K562 (cell line): ENCODE results near the gene TRIM23. TPM values are rescaled to one million over a fixed set of nuclear protein-coding genes. Genes with fewer than 3 reads are reported as not detected.
A peak's percentile ranks its signal among the peaks of the same experiment; 100 is the strongest.

Experiments
- RFX5 ChIP-seq: IDR thresholded peaks from 2 replicates; pipeline ENCODE4 v1.6.1; 2011; ENCODE audit warnings: low read depth, mild to moderate bottlenecking, improper control_type of control experiment, low read length
- SAP30 ChIP-seq: fragments of 200-600 bp; sonication (generic); IDR thresholded peaks from 2 replicates; pipeline ENCODE4 v1.6.1; 2012; ENCODE audit warnings: borderline replicate concordance, low read depth, mild to moderate bottlenecking, moderate library complexity, low read length, control low read depth, inconsistent platforms; ENCODE audit not compliant: insufficient read depth, poor library complexity, severe bottlenecking
- SOX6 ChIP-seq: fragments of 450-650 bp; IDR thresholded peaks from 2 replicates; pipeline ENCODE4 v1.6.1; 2014; ENCODE audit warnings: mild to moderate bottlenecking
- TAF1 ChIP-seq: IDR thresholded peaks from 2 replicates; pipeline ENCODE4 v1.6.1; 2011; ENCODE audit warnings: mild to moderate bottlenecking, low read length, moderate library complexity; ENCODE audit not compliant: insufficient read depth, control insufficient read depth, severe bottlenecking; ENCODE audit errors: extremely low read depth
- ZKSCAN1 ChIP-seq: fragments of 150-350 bp; IDR thresholded peaks from 2 replicates; pipeline ENCODE4 v1.6.1; 2016; ENCODE audit warnings: low read depth, low read length
- ZNF444 ChIP-seq: fragments of 250-450 bp; sonication (Bioruptor Pico); IDR thresholded peaks from 2 replicates; pipeline ENCODE4 v1.4.0; 2020; ENCODE audit warnings: mild to moderate bottlenecking, moderate library complexity
- ZNF584 ChIP-seq: fragments of 200-800 bp; sonication (Bioruptor generic); IDR thresholded peaks from 2 replicates; pipeline ENCODE4 v1.6.1; 2016; ENCODE audit warnings: low read depth, mild to moderate bottlenecking, missing genetic modification characterization, missing compliant biosample characterization
- polyA plus RNA-seq, 8 experiments: library from polyadenylated mRNA; depleted of rRNA in 4 of 8; stranded (reverse) in 5 of 8; unstranded in 3 of 8; fragments of >200 nt; fragmentation: Nextera tagmentation in 2 of 8; fragmentation: Illumina TruSeq in 1 of 8; extraction: Ambion mirVana in 2 of 8; extraction: Trizol in 1 of 8; gene quantifications; 2 replicates each; pipeline versions ENCODE4 v1.2.1 to v1.2.3, GENCODE V29; 2011 to 2014; ENCODE audit warnings: inconsistent platforms in 1 of 8, missing spikeins in 1 of 8
- total RNA-seq, 7 experiments: library from RNA; depleted of rRNA in 6 of 7; stranded (reverse); fragments of >200 nt in 6 of 7; fragmentation: Illumina TruSeq in 2 of 7; extraction: Trizol in 2 of 7; gene quantifications; 2 replicates each; pipeline versions ENCODE4 v1.2.1 to v1.2.3, GENCODE V29; 2011 to 2021; ENCODE audit warnings: low replicate concordance in 1 of 7
- TF ChIP-seq, protein P1 (sequence below): fragments of 250-450 bp; sonication (Bioruptor Pico); IDR thresholded peaks from 2 replicates; pipeline ENCODE4 v1.9.0; 2021; ENCODE audit warnings: mild to moderate bottlenecking, inconsistent platforms
- TF ChIP-seq, protein P2 (sequence below): fragments of 450-650 bp; IDR thresholded peaks from 2 replicates; pipeline ENCODE4 v1.6.1; 2016; ENCODE audit warnings: borderline replicate concordance
- TF ChIP-seq, protein P3 (sequence below): sonication (generic); formaldehyde crosslinking; IDR thresholded peaks from 2 replicates; pipeline ENCODE4 v1.8.0; 2022; ENCODE audit warnings: mild to moderate bottlenecking, missing genetic modification reagents
- TF ChIP-seq, protein P4 (sequence below): fragments of 450-650 bp; IDR thresholded peaks from 2 replicates; pipeline ENCODE4 v1.6.1; 2016; ENCODE audit warnings: antibody characterized with exemption
- TF ChIP-seq, protein P5 (sequence below): fragments of 450-650 bp; formaldehyde crosslinking; IDR thresholded peaks from 2 replicates; pipeline ENCODE4 v1.4.0; 2022; ENCODE audit warnings: missing genetic modification characterization

Gene TRIM23
- total and polyA plus RNA-seq, 9 of the 15 experiments (the other 6 are each of a cell fraction or from before 2014, with no cell fraction given): 2.4 to 8.5 (median 4.9) TPM

DNA sequence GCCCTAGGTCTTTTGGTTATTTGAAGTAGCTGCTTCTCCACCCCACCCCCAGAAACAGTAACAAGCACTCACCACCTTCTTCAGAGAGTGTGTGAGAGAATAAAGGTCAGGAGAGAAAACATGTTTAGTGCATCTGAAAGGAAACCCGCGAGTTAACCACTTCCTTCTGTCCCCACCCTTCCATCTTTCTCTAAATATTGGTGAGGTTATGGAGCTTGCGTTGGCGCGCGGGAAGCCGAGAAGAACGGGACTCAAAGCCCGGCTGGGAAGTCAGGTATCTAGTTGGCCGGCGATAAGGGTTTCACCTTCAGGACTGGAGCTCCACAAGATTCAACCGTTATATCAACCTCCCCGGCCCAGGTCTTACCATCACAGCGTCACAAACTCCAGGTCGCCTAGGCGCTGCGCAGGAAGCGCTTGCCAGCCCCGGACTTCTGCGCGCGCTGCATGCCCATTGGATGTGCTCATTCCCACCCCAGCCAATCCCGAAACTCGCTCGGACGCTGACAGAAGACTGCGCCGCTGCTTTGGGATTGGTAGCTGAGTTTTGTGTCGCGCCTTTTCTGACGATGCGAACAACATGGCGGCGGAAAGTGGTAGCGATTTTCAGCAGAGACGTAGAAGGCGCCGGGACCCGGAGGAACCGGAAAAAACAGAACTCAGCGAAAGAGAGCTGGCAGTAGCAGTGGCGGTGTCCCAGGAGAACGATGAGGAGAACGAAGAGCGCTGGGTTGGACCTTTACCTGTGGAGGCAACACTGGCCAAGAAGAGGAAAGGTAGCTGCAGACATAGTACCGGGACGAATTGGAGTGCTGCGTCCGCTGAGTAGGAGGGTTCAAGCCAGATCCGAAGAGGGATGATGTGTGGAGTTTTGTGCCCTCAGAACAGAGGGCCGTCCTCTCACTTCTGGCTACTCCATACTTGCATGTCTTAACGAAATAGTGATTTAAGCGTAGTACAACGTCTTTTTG, 61.1 kb downstream of the TRIM23 start, which contains the start of the genes CENPK and PPWD1 (continued):
- TF ChIP-seq, protein P1, sequence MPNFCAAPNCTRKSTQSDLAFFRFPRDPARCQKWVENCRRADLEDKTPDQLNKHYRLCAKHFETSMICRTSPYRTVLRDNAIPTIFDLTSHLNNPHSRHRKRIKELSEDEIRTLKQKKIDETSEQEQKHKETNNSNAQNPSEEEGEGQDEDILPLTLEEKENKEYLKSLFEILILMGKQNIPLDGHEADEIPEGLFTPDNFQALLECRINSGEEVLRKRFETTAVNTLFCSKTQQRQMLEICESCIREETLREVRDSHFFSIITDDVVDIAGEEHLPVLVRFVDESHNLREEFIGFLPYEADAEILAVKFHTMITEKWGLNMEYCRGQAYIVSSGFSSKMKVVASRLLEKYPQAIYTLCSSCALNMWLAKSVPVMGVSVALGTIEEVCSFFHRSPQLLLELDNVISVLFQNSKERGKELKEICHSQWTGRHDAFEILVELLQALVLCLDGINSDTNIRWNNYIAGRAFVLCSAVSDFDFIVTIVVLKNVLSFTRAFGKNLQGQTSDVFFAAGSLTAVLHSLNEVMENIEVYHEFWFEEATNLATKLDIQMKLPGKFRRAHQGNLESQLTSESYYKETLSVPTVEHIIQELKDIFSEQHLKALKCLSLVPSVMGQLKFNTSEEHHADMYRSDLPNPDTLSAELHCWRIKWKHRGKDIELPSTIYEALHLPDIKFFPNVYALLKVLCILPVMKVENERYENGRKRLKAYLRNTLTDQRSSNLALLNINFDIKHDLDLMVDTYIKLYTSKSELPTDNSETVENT: peak; percentile 35; the same call in 1 of the 2 replicates
- TF ChIP-seq RFX5 (0 out of 2 replicates have a peak, but pooled peaks have one; percentile 60), TAF1 (peak; percentile 91), ZNF584 (CRISPR knock-in tag) (no peak), SAP30 (peak; percentile 57), ZKSCAN1 (0 out of 2 replicates have a peak, but pooled peaks have one; percentile 35), ZNF444 (CRISPR knock-in tag) (no peak), SOX6 (no peak; the same call in 1 of the 2 replicates)
- TF ChIP-seq, protein P2, sequence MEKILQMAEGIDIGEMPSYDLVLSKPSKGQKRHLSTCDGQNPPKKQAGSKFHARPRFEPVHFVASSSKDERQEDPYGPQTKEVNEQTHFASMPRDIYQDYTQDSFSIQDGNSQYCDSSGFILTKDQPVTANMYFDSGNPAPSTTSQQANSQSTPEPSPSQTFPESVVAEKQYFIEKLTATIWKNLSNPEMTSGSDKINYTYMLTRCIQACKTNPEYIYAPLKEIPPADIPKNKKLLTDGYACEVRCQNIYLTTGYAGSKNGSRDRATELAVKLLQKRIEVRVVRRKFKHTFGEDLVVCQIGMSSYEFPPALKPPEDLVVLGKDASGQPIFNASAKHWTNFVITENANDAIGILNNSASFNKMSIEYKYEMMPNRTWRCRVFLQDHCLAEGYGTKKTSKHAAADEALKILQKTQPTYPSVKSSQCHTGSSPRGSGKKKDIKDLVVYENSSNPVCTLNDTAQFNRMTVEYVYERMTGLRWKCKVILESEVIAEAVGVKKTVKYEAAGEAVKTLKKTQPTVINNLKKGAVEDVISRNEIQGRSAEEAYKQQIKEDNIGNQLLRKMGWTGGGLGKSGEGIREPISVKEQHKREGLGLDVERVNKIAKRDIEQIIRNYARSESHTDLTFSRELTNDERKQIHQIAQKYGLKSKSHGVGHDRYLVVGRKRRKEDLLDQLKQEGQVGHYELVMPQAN: peak; percentile 41
- TF ChIP-seq, protein P3, sequence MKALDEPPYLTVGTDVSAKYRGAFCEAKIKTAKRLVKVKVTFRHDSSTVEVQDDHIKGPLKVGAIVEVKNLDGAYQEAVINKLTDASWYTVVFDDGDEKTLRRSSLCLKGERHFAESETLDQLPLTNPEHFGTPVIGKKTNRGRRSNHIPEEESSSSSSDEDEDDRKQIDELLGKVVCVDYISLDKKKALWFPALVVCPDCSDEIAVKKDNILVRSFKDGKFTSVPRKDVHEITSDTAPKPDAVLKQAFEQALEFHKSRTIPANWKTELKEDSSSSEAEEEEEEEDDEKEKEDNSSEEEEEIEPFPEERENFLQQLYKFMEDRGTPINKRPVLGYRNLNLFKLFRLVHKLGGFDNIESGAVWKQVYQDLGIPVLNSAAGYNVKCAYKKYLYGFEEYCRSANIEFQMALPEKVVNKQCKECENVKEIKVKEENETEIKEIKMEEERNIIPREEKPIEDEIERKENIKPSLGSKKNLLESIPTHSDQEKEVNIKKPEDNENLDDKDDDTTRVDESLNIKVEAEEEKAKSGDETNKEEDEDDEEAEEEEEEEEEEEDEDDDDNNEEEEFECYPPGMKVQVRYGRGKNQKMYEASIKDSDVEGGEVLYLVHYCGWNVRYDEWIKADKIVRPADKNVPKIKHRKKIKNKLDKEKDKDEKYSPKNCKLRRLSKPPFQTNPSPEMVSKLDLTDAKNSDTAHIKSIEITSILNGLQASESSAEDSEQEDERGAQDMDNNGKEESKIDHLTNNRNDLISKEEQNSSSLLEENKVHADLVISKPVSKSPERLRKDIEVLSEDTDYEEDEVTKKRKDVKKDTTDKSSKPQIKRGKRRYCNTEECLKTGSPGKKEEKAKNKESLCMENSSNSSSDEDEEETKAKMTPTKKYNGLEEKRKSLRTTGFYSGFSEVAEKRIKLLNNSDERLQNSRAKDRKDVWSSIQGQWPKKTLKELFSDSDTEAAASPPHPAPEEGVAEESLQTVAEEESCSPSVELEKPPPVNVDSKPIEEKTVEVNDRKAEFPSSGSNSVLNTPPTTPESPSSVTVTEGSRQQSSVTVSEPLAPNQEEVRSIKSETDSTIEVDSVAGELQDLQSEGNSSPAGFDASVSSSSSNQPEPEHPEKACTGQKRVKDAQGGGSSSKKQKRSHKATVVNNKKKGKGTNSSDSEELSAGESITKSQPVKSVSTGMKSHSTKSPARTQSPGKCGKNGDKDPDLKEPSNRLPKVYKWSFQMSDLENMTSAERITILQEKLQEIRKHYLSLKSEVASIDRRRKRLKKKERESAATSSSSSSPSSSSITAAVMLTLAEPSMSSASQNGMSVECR (CRISPR knock-in tag): peak; percentile 26; the same call in 1 of the 2 replicates
- TF ChIP-seq, protein P4, sequence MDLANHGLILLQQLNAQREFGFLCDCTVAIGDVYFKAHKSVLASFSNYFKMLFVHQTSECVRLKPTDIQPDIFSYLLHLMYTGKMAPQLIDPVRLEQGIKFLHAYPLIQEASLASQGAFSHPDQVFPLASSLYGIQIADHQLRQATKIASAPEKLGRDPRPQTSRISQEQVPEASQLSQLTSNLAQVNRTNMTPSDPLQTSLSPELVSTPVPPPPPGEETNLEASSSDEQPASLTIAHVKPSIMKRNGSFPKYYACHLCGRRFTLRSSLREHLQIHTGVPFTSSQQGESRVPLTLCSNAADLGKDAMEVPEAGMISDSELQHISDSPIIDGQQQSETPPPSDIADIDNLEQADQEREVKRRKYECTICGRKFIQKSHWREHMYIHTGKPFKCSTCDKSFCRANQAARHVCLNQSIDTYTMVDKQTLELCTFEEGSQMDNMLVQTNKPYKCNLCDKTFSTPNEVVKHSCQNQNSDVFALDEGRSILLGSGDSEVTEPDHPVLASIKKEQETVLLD: peak; percentile 15; the same call in 1 of the 2 replicates
- TF ChIP-seq, protein P5, sequence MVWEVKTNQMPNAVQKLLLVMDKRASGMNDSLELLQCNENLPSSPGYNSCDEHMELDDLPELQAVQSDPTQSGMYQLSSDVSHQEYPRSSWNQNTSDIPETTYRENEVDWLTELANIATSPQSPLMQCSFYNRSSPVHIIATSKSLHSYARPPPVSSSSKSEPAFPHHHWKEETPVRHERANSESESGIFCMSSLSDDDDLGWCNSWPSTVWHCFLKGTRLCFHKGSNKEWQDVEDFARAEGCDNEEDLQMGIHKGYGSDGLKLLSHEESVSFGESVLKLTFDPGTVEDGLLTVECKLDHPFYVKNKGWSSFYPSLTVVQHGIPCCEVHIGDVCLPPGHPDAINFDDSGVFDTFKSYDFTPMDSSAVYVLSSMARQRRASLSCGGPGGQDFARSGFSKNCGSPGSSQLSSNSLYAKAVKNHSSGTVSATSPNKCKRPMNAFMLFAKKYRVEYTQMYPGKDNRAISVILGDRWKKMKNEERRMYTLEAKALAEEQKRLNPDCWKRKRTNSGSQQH (CRISPR knock-in tag): peak; percentile 73; the same call in 1 of the 2 replicates
